HepG2 (cell line): ENCODE results near the gene SLC23A2. TPM values are rescaled to one million over a fixed set of nuclear protein-coding genes. Genes with fewer than 3 reads are reported as not detected.
A peak's percentile ranks its signal among the peaks of the same experiment; 100 is the strongest.

Source experiments
- ATAD3A ChIP-seq: sonication (generic); formaldehyde crosslinking; IDR thresholded peaks from 2 replicates; pipeline ENCODE4 v1.4.0; 2020; ENCODE audit warnings: missing genetic modification reagents
- FOXO4 ChIP-seq: sonication (generic); formaldehyde crosslinking; conservative IDR thresholded peaks from 2 replicates; pipeline ENCODE4 v1.8.1; 2023; ENCODE audit warnings: missing genetic modification reagents
- FOXP1 ChIP-seq, 2 experiments: fragments of 450-650 bp in 1 of 2; IDR thresholded peaks; 2 replicates each; pipeline ENCODE4 v1.6.1; 2017 to 2018; ENCODE audit warnings: antibody characterized with exemption in 1 of 2
- IRX3 ChIP-seq: sonication (generic); formaldehyde crosslinking; IDR thresholded peaks from 2 replicates; pipeline ENCODE4 v1.8.1; 2023; ENCODE audit warnings: mild to moderate bottlenecking, low read depth, missing genetic modification reagents, borderline replicate concordance
- KAT7 ChIP-seq: IDR thresholded peaks from 2 replicates; pipeline ENCODE4 v1.6.1; 2018; ENCODE audit warnings: borderline replicate concordance, missing compliant biosample characterization
- MEIS1 ChIP-seq: sonication (generic); formaldehyde crosslinking; IDR thresholded peaks from 2 replicates; pipeline ENCODE4 v1.9.0; 2021; ENCODE audit warnings: mild to moderate bottlenecking, missing genetic modification reagents, moderate library complexity, borderline replicate concordance
- MEIS2 ChIP-seq: sonication (generic); formaldehyde crosslinking; IDR thresholded peaks from 2 replicates; pipeline ENCODE4 v1.9.0; 2021; ENCODE audit warnings: mild to moderate bottlenecking, missing genetic modification reagents
- REL ChIP-seq: sonication (generic); formaldehyde crosslinking; conservative IDR thresholded peaks from 2 replicates; pipeline ENCODE4 v1.8.0; 2022; ENCODE audit warnings: mild to moderate bottlenecking, missing genetic modification reagents, moderate library complexity
- TGIF2 ChIP-seq: IDR thresholded peaks from 2 replicates; pipeline ENCODE4 v1.6.1; 2016; ENCODE audit warnings: control low read depth, missing compliant biosample characterization
- USF2 ChIP-seq, 2 experiments: sonication (generic) in 1 of 2; formaldehyde crosslinking in 1 of 2; IDR thresholded peaks; 2 replicates each; pipeline versions ENCODE4 v1.5.1 to v1.6.1; 2011 to 2020; ENCODE audit warnings: borderline replicate concordance in 1 of 2, low read depth in 1 of 2, low read length in 1 of 2, mild to moderate bottlenecking in 1 of 2, missing genetic modification reagents in 1 of 2, moderate library complexity in 1 of 2
- ZGPAT ChIP-seq: IDR thresholded peaks from 2 replicates; pipeline ENCODE4 v1.6.1; 2016; ENCODE audit warnings: mild to moderate bottlenecking
- ZNF10 ChIP-seq: sonication (generic); formaldehyde crosslinking; IDR thresholded peaks from 2 replicates; pipeline ENCODE4 v1.4.0; 2020; ENCODE audit warnings: mild to moderate bottlenecking, low read depth, missing genetic modification reagents, borderline replicate concordance
- ZNF441 ChIP-seq: sonication (generic); formaldehyde crosslinking; IDR thresholded peaks from 2 replicates; pipeline ENCODE4 v1.7.0; 2021; ENCODE audit warnings: missing genetic modification reagents, borderline replicate concordance
- ZNF749 ChIP-seq: sonication (generic); formaldehyde crosslinking; IDR thresholded peaks from 2 replicates; pipeline ENCODE4 v1.8.0; 2022; ENCODE audit warnings: mild to moderate bottlenecking, missing genetic modification reagents, moderate library complexity, borderline replicate concordance
- ZNF784 ChIP-seq: sonication (generic); formaldehyde crosslinking; IDR thresholded peaks from 2 replicates; pipeline ENCODE4 v1.5.1; 2020; ENCODE audit warnings: missing genetic modification reagents, mild to moderate bottlenecking, borderline replicate concordance
- polyA plus RNA-seq, 8 experiments: library from polyadenylated mRNA; depleted of rRNA in 3 of 8; stranded (reverse) in 7 of 8; unstranded in 1 of 8; fragments of >200 nt; fragmentation: Illumina TruSeq in 4 of 8; extraction: Trizol in 4 of 8; gene quantifications; 2 replicates each; pipeline versions ENCODE4 v1.2.1 to v1.2.3, GENCODE V29; 2011 to 2016; ENCODE audit warnings: low read depth in 4 of 8, missing spikeins in 1 of 8, mixed read lengths in 1 of 8; ENCODE audit not compliant: insufficient read depth in 1 of 8
- total RNA-seq, 5 experiments: library from RNA; depleted of rRNA; stranded (reverse); fragments of >200 nt; fragmentation: Illumina TruSeq; extraction: Trizol; gene quantifications; 2 replicates each; pipeline ENCODE4 v1.2.3, GENCODE V29; 2016; ENCODE audit warnings: low read depth in 1 of 5
- TF ChIP-seq, protein P1 (sequence below): sonication (generic); formaldehyde crosslinking; IDR thresholded peaks from 2 replicates; pipeline ENCODE4 v1.5.0; 2020; ENCODE audit warnings: mild to moderate bottlenecking, missing genetic modification reagents, borderline replicate concordance
- TF ChIP-seq, protein P2 (sequence below): sonication (generic); formaldehyde crosslinking; IDR thresholded peaks from 2 replicates; pipeline ENCODE4 v1.4.0; 2020; ENCODE audit warnings: missing genetic modification reagents

The SLC23A2 gene
- total and polyA plus RNA-seq, 2 of the 13 experiments (the other 11 are each of a cell fraction or from before 2014, with no cell fraction given) = 42.2 to 51.2 TPM

- TF ChIP-seq MEIS1 (no peak; the same call in 1 of the 2 replicates), ZNF784 (no peak), ZNF10 (CRISPR knock-in tag) (no peak), USF2 (IDR thresholded peaks at IDR 0.05; ENCODE audit: low read depth, low read length) (no peak), USF2 (CRISPR knock-in tag; IDR thresholded peaks at IDR 0.05; ENCODE audit: borderline replicate concordance) (no peak), ZNF441 (peak; percentile 74; the same call in 1 of the 2 replicates), FOXO4 (no peak), REL (no peak), IRX3 (CRISPR knock-in tag) (no peak), ZGPAT (CRISPR knock-in tag) (peak; percentile 97), FOXP1 (IDR thresholded peaks at IDR 0.05) (no peak), FOXP1 (CRISPR knock-in tag; IDR thresholded peaks at IDR 0.05) (peak; percentile 97), MEIS2 (peak; percentile 78; the same call in 1 of the 2 replicates), TGIF2 (CRISPR knock-in tag) (peak; percentile 60; the same call in 1 of the 2 replicates), KAT7 (CRISPR knock-in tag) (no peak; the same call in 1 of the 2 replicates), ZNF749 (CRISPR knock-in tag) (peak; percentile 47; the same call in 1 of the 2 replicates), ATAD3A (CRISPR knock-in tag) (no peak)
- TF ChIP-seq, protein P1, sequence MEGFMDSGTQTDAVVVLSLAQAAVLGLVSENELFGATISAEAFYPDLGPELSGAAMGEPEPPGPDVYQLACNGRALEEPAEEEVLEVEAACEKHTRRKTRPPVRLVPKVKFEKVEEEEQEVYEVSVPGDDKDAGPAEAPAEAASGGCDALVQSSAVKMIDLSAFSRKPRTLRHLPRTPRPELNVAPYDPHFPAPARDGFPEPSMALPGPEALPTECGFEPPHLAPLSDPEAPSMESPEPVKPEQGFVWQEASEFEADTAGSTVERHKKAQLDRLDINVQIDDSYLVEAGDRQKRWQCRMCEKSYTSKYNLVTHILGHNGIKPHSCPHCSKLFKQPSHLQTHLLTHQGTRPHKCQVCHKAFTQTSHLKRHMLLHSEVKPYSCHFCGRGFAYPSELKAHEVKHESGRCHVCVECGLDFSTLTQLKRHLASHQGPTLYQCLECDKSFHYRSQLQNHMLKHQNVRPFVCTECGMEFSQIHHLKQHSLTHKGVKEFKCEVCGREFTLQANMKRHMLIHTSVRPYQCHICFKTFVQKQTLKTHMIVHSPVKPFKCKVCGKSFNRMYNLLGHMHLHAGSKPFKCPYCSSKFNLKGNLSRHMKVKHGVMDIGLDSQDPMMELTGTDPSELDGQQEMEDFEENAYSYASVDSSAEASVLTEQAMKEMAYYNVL (CRISPR knock-in tag) = peak; percentile 97
- TF ChIP-seq, protein P2, sequence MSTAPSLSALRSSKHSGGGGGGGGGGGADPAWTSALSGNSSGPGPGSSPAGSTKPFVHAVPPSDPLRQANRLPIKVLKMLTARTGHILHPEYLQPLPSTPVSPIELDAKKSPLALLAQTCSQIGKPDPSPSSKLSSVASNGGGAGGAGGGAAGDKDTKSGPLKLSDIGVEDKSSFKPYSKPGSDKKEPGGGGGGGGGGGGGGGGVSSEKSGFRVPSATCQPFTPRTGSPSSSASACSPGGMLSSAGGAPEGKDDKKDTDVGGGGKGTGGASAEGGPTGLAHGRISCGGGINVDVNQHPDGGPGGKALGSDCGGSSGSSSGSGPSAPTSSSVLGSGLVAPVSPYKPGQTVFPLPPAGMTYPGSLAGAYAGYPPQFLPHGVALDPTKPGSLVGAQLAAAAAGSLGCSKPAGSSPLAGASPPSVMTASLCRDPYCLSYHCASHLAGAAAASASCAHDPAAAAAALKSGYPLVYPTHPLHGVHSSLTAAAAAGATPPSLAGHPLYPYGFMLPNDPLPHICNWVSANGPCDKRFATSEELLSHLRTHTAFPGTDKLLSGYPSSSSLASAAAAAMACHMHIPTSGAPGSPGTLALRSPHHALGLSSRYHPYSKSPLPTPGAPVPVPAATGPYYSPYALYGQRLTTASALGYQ = peak; percentile 63; the same call in 1 of the 2 replicates
These were observed 39.6 kb downstream of the SLC23A2 start (continued) for GRCh38 chr20:4961746-4962145.
